Stimulated activated CD4-positive, alpha-beta T cell treated with anti-CD3 and anti-CD28 coated beads, Interleukin-12 subunit alpha, Interleukin-12 subunit beta, amount 100 ng/mL, for 4 hours (primary cell): Measurements from ENCODE around the gene DOK5.

Experiments
- DNase-seq: peaks from one replicate; pipeline ENCODE4 v3.0.0-alpha.2; 2020

DOK5 gene

DNA sequence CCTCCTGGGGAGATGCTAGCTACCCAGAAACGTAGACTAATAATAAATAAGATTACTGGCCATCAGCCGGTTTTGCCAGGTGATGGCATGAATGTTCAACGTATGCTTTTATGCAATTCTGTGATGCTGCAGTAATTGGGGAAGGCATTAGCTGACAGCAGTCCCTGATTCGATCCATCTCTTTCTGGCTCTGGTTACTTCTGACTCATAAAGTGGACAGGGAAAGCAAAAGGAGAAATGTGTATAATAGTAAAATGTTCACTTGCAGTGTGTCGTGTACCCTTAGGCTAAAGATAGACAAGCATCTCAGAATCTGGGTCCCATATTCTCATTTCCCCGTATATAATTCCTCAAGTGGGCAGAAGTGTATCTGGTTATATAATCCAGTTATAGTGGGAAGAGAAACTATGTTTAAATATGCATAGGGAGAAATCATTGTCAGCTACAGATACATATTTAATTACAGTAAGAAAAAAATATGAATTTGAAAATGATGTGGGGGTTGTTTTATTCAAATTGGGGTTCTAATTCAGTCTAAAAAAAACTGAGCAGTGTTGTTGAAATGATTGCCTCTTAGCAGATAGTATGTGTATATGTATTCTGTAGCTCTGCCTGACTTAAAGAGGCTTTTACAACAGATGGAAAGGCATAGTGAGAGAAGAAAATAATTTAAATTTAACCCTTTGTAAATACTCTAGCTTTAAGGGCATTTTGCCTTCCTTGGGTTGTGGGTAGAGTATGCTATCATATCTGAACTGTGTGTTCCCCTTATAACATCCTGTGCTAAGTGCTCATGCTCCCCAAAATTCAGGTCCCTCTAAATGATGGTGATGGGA lies 40.6 kb downstream of the DOK5 start:
- no peak for DNase-seq

GRCh38 chr20:54517241-54517975 lies 42.0 kb downstream of the DOK5 start:
- DNase-seq: no peak

GRCh38 chr20:54524849-54525248 lies 49.5 kb downstream of the DOK5 start:
- no peak for DNase-seq

DNA sequence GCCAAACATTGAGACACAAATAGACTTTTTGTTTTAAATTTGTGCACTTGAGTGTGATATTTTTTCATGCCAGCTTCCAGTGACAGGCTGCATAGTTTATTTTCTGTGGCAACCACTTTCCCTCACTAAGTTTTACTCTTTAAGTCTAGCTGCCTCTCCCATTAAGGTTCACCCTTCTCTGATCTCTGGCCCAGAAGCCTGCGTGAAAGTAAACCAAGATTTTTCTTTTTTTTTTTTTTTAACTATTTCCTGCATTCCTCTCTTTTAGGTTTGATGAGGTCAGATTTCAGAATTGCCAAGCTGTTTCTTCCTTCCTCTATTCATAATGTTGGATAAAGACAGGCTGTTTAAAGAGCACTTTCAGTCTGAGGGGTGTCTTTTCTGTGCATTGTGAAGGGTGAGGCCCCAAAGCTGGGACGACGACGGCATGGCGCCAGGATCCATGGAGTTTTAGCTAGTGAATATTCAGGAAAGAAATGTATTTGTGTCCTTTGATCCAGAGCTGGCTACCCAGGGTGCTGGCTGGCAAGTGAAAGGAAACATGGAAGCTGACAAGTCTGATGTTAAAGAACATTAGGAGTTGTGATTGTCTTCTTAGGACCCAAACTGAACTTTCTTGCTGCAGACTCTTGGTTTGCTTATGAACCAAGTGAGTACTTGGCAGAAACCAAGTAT lies 50.7 kb downstream of the DOK5 start:
- no peak for DNase-seq

- no peak for DNase-seq
These were observed 51.4 kb downstream of the DOK5 start for GRCh38 chr20:54526801-54527200.

DNA sequence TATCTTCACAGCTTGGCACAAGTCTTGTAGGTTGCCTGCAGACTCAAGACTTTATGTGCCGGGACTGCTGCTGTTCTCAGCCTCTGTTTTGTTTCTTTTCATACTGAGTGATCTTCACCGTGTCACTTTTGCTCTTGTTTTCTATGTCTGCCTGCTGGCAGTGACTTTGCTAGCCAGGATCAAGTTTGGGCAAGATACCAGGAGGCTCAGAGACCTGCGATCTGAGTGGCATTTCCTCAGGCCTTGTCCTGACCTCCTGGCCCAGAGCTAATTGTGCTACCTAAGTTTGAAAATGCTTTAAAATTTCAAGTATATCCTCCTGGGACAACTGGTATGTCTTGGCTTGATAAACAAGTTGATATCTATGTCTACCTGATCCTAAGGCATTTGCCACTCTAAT lies 57.2 kb downstream of the DOK5 start:
- no peak for DNase-seq

DNA sequence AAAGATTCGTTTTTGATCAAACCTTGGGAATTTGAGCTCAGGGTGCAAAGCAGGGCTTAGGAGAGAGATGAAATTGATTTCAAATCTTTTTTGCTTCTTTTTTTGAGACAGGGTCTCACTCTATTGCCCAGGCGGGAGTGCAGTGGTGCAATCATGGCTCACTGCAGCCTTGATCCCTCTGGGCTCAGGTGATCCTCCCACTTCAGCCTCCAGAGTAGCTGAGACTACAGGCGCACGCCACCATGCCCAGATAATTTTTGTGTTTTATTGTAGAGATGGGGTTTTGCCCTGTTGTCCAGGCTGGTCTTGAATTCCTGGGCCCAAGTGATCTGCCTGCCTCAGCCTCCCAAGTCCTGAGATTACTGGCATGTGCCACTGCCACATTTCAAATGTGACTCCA lies 58.7 kb downstream of the DOK5 start:
- no peak for DNase-seq

- DNase-seq: no peak
These were observed 59.6 kb downstream of the DOK5 start for GRCh38 chr20:54535033-54535432.

GRCh38 chr20:54535746-54536145 lies 60.4 kb downstream of the DOK5 start:
- DNase-seq: no peak

- DNase-seq: no peak
These were observed 64.2 kb downstream of the DOK5 start for GRCh38 chr20:54539521-54540046.

DNA sequence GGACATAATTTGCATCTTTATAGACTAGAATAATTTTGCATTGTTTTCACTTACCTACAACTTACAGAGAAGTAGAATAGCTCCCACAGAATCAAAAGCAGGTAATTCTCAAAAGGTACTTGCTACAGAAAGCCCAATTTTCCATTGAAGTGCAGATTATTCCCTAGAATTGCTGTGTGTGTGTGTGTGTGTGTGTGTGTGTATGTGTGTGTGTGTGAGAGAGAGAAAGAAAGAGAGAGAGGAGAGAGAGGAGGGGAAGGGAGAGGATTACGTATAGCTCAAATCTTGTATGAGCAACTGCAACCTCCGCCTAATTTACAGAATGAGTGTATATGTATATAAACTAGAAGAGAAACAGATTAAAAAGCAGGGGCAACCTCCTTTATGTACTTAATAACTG lies 68.0 kb downstream of the DOK5 start:
- no peak for DNase-seq

GRCh38 chr20:54545676-54546358 lies 70.4 kb downstream of the DOK5 start:
- no peak for DNase-seq

- DNase-seq: no peak
These were observed 73.5 kb downstream of the DOK5 start for GRCh38 chr20:54548849-54549248.

- no peak for DNase-seq
These were observed 74.4 kb downstream of the DOK5 start for GRCh38 chr20:54549658-54550326.

GRCh38 chr20:54550776-54551396 lies 75.5 kb downstream of the DOK5 start:
- DNase-seq: no peak

- DNase-seq: no peak
These were observed 78.6 kb downstream of the DOK5 start for GRCh38 chr20:54554006-54554405.

DNA sequence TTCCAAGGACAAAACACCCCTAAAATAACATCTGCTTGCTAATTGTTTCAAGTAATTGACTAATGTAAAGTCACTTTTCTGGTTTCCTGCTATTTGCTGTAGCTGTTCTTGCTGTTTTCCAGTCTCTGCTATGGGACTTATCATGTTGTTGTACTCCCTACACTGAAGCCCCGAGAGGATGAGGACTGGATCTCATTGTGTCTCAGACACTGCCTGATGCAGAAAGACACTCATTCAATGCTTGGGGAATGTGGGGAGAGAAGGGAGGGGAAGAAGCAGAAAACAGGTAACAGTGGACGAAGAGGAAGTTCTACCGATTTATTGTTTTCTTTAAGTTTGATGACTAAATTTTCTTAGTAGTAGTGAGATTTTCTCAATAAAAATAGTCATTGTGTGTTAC lies 79.8 kb downstream of the DOK5 start:
- no peak for DNase-seq

GRCh38 chr20:54556406-54556805 lies 81.0 kb downstream of the DOK5 start:
- DNase-seq: no peak

DNA sequence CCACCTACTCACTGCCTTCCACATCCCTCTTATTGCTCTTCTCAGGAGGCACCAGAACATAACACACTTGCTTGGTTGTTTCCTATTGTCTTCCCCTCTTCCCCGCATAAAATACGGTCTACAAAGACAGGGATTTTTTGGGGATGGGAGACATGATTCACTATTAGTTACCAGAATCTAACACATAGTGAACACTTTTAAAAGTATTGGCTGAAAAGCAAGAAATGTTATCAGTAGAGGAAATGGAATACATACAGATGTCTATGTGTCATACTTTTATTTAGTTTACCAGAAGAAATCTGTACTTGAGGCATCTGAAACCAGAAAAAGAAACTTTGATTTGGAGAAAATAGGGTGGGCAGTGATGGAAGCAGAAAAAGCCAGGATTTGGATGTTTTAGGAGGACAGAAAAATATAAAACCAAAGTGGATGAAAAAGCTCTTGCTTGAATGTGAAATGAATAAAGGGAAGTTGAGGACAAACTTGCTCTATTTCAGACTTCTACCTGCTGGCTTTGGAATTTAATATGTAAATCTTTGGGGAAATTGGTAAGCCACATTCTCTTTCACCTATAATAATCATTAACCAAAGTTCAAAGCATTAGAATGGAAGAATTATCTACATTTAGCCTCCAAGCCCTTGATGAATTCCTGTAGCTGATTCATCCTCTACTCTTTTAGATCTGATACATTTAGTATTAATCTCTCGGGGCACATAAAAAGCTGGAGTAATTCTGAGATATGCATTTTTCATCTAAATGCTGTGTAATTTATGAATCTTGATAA lies 82.6 kb downstream of the DOK5 start:
- no peak for DNase-seq

DNA sequence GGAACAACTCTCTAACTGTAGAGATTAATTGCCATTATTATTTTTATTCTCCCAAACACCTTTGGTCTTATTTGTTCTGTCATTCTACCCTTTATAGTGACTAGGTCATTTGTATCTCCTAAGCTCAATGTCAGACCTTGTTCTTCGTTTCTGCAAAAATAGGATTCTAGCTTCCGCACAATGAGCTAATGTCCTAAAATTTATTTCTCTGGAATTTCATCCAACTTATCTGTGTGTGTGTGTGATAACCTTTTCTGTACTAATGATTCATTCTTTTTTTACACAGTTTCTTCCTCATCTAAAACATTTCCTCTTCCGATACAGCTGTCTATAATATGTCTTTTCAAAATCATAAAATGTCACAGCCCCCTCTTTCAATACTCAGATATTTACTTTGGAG lies 84.5 kb downstream of the DOK5 start:
- DNase-seq: no peak

- no peak for DNase-seq
These were observed 85.0 kb downstream of the DOK5 start for GRCh38 chr20:54560357-54560756.
